SH-SY5Y (cell line): ENCODE results near the gene C2CD4B.

ENCODE experiments used
- GATA2 ChIP-seq: IDR thresholded peaks from 2 replicates; pipeline ENCODE4 v1.6.1; 2011; ENCODE audit warnings: mild to moderate bottlenecking, low read depth, low read length
- GATA3 ChIP-seq: IDR thresholded peaks from 2 replicates; pipeline ENCODE4 v1.6.1; 2011; ENCODE audit warnings: low read depth, mild to moderate bottlenecking, low read length, moderate library complexity

DNA sequence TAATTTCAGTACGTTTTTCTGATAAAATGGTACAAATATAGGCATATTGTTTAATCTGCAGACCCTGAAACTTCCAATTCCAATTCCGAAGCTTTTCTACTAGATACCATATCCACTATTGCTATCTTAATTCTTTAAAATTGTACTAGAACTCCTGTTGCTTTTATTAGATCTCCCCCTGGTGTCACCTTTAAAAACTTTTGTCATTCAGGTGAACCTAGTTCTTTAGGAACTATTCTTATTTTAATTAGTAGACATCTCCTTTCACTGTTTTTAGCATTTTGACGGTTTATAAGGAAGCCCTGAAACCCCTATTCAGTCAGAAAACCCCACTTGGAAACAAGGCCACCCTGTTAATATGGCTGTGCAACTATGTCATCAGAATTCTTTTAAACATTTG, 22.3 kb downstream of the C2CD4B start:
- TF ChIP-seq GATA2 (no peak), GATA3 (no peak)
